ENCODE data around the gene ANKRD13C. TPM values are rescaled to one million over a fixed set of nuclear protein-coding genes. Genes with fewer than 3 reads are reported as not detected.

ANKRD13C gene
- total and polyA plus RNA-seq, 4 donors = 3.3 to 14.1 (median 8.3) TPM

DNA sequence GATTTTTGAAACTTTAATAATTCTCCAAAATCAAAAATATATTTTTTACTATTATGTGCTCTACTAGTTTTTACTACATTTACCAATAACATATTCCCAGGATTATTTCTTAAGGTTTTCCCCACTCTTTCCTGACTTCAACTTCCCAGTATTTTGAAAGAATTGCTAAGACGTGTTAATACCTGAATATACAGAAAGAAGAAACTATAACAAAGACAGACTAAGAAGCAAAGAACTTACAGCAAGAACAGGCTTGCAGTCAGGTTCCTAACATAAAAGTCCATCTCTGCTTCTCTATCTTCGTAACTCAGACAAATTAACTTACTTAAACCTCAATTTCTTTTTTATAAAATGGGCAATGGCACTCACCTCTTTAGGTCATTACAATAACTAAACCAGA is 70.2 kb downstream of the ANKRD13C start:
- Histone ChIP-seq H3K4me3 (ENCODE audit: low read depth in 1 of 3, low read length in 3 of 3) (no peak overlapping the region), H3K9ac (ENCODE audit: low read depth in 1 of 2, low read length in 2 of 2) (no peak overlapping the region), H3K36me3 (ENCODE audit: control insufficient read depth in 4 of 4, insufficient read depth in 3 of 4, low read depth in 1 of 4, low read length in 3 of 4) (peaks cover 0 to 6% (median 3%) of the 10 kb centered on the region in 4 donors), H3K9me3 (ENCODE audit: control insufficient read depth in 4 of 4, low read length in 3 of 4) (no peaks in the 10 kb centered on the region), H3K27me3 (ENCODE audit: control insufficient read depth in 4 of 4, insufficient read depth in 4 of 4, low read length in 3 of 4) (no peaks in the 10 kb centered on the region), H3K4me1 (ENCODE audit: control insufficient read depth in 4 of 4, insufficient read depth in 4 of 4, low read length in 3 of 4) (no peaks in the 10 kb centered on the region), H3K27ac (ENCODE audit: low read depth in 1 of 2, low read length in 2 of 2) (no peak overlapping the region)
- TF ChIP-seq TAF1 (conservative IDR thresholded peaks at IDR 0.05) = no peak
- DNase-seq (ENCODE audit: low spot score) = no peak
- WGBS = 97% methylated on average over 2 of the region's 2 CpGs

DNA sequence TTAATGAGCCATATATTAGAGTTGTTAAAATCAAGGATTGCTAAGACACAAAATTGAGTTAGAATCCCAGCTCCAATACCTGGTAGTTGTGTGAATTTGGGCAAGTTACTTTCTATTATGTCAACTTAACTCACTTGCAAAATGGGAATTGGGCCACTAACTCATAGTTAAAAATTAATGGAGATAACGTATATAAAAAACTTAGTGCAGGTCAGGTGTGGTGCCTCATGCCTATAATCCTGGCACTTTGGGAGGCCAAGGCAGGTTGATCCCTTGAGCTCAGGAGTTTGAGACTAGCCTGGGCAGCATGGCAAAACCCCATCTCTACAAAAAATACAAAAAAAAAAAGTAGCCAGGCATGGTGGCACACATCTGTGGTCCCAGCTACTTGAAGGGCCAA is 75.8 kb downstream of the ANKRD13C start:
- H3K9me3 ChIP-seq (ENCODE audit: control insufficient read depth in 4 of 4, low read length in 3 of 4) = no peaks in the 10 kb centered on the region
- H3K4me1 ChIP-seq (ENCODE audit: control insufficient read depth in 4 of 4, insufficient read depth in 4 of 4, low read length in 3 of 4) = no peaks in the 10 kb centered on the region
- DNase-seq (ENCODE audit: low spot score) = no peak
- WGBS = 84% methylated on average over 1 of the region's 1 CpG
- no peaks in the 10 kb centered on the region for H3K27me3 ChIP-seq (ENCODE audit: control insufficient read depth in 4 of 4, insufficient read depth in 4 of 4, low read length in 3 of 4)
- no peak overlapping the region for H3K4me3 ChIP-seq (ENCODE audit: low read depth in 1 of 3, low read length in 3 of 3)
- peaks cover 0 to 8% (median 5%) of the 10 kb centered on the region in 4 donors for H3K36me3 ChIP-seq (ENCODE audit: control insufficient read depth in 4 of 4, insufficient read depth in 3 of 4, low read depth in 1 of 4, low read length in 3 of 4)
- TF ChIP-seq, protein P1, sequence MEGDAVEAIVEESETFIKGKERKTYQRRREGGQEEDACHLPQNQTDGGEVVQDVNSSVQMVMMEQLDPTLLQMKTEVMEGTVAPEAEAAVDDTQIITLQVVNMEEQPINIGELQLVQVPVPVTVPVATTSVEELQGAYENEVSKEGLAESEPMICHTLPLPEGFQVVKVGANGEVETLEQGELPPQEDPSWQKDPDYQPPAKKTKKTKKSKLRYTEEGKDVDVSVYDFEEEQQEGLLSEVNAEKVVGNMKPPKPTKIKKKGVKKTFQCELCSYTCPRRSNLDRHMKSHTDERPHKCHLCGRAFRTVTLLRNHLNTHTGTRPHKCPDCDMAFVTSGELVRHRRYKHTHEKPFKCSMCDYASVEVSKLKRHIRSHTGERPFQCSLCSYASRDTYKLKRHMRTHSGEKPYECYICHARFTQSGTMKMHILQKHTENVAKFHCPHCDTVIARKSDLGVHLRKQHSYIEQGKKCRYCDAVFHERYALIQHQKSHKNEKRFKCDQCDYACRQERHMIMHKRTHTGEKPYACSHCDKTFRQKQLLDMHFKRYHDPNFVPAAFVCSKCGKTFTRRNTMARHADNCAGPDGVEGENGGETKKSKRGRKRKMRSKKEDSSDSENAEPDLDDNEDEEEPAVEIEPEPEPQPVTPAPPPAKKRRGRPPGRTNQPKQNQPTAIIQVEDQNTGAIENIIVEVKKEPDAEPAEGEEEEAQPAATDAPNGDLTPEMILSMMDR (IDR thresholded peaks at IDR 0.05; ENCODE audit: low read depth, low read length, missing input control) = no peak
- TF ChIP-seq, protein P2, sequence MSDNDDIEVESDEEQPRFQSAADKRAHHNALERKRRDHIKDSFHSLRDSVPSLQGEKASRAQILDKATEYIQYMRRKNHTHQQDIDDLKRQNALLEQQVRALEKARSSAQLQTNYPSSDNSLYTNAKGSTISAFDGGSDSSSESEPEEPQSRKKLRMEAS (IDR thresholded peaks at IDR 0.05) = no peak
- TF ChIP-seq TAF1 (conservative IDR thresholded peaks at IDR 0.05) (no peak), EGR1 (IDR thresholded peaks at IDR 0.05; ENCODE audit: low read depth in 2 of 2) (no peak), RXRA (IDR thresholded peaks at IDR 0.05) (no peak), SP1 (IDR thresholded peaks at IDR 0.05) (no peak), YY1 (IDR thresholded peaks at IDR 0.05) (no peak), JUND (IDR thresholded peaks at IDR 0.05) (no peak), RAD21 (IDR thresholded peaks at IDR 0.05) (no peak), GABPA (IDR thresholded peaks at IDR 0.05 in 1 of 2, conservative IDR thresholded peaks at IDR 0.05 in 1 of 2) (no peak), NR2F2 (IDR thresholded peaks at IDR 0.05) (no peak), HNF4G (IDR thresholded peaks at IDR 0.05) (no peak)
- TF ChIP-seq, protein P3, sequence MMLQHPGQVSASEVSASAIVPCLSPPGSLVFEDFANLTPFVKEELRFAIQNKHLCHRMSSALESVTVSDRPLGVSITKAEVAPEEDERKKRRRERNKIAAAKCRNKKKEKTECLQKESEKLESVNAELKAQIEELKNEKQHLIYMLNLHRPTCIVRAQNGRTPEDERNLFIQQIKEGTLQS (IDR thresholded peaks at IDR 0.05) = no peak
- TF ChIP-seq, protein P4, sequence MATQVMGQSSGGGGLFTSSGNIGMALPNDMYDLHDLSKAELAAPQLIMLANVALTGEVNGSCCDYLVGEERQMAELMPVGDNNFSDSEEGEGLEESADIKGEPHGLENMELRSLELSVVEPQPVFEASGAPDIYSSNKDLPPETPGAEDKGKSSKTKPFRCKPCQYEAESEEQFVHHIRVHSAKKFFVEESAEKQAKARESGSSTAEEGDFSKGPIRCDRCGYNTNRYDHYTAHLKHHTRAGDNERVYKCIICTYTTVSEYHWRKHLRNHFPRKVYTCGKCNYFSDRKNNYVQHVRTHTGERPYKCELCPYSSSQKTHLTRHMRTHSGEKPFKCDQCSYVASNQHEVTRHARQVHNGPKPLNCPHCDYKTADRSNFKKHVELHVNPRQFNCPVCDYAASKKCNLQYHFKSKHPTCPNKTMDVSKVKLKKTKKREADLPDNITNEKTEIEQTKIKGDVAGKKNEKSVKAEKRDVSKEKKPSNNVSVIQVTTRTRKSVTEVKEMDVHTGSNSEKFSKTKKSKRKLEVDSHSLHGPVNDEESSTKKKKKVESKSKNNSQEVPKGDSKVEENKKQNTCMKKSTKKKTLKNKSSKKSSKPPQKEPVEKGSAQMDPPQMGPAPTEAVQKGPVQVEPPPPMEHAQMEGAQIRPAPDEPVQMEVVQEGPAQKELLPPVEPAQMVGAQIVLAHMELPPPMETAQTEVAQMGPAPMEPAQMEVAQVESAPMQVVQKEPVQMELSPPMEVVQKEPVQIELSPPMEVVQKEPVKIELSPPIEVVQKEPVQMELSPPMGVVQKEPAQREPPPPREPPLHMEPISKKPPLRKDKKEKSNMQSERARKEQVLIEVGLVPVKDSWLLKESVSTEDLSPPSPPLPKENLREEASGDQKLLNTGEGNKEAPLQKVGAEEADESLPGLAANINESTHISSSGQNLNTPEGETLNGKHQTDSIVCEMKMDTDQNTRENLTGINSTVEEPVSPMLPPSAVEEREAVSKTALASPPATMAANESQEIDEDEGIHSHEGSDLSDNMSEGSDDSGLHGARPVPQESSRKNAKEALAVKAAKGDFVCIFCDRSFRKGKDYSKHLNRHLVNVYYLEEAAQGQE (IDR thresholded peaks at IDR 0.05) = no peak
- TF ChIP-seq, protein P5, sequence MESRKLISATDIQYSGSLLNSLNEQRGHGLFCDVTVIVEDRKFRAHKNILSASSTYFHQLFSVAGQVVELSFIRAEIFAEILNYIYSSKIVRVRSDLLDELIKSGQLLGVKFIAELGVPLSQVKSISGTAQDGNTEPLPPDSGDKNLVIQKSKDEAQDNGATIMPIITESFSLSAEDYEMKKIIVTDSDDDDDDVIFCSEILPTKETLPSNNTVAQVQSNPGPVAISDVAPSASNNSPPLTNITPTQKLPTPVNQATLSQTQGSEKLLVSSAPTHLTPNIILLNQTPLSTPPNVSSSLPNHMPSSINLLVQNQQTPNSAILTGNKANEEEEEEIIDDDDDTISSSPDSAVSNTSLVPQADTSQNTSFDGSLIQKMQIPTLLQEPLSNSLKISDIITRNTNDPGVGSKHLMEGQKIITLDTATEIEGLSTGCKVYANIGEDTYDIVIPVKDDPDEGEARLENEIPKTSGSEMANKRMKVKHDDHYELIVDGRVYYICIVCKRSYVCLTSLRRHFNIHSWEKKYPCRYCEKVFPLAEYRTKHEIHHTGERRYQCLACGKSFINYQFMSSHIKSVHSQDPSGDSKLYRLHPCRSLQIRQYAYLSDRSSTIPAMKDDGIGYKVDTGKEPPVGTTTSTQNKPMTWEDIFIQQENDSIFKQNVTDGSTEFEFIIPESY (IDR thresholded peaks at IDR 0.05) = no peak
- no peak overlapping the region for H3K9ac ChIP-seq (ENCODE audit: low read depth in 1 of 2, low read length in 2 of 2)
- H3K27ac ChIP-seq (ENCODE audit: low read depth in 1 of 2, low read length in 2 of 2) = no peak overlapping the region

Measured in liver (tissue), 9 donors.